LoVo (cell line): ENCODE data around the gene EEF2.
"Not testable (repeated sequence)": the region's sequence is repeated elsewhere in the genome, so short reads cannot be mapped to it uniquely, and the experiment has no call there.

Experiments used
- DNase-seq: peaks from one replicate; pipeline ENCODE4 v3.0.0-alpha.2; 2016; ENCODE audit warnings: low spot score

The EEF2 gene

GRCh38 chr19:3944018-3944721 is 41.1 kb downstream of the EEF2 start:
- no peak for DNase-seq

- DNase-seq, result no peak
Measured at GRCh38 chr19:3942790-3943409, 42.4 kb downstream of the EEF2 start.

GRCh38 chr19:3938300-3938950 is 46.8 kb downstream of the EEF2 start:
- not testable (repeated sequence) for DNase-seq

- no peak for DNase-seq
Measured at GRCh38 chr19:3936506-3937442, 48.5 kb downstream of the EEF2 start.

GRCh38 chr19:3932931-3933810 is 52.1 kb downstream of the EEF2 start, which contains the start of gene NMRK2:
Gene NMRK2, plus strand, starts transcription at chr19:3933069. Its CDS starts 603 bp downstream, at chr19:3933672.
- no peak for DNase-seq

- no peak for DNase-seq
Measured at GRCh38 chr19:3931041-3931440, 54.2 kb downstream of the EEF2 start.
